ENCODE results near the gene GPR17. TPM values are rescaled to one million over a fixed set of nuclear protein-coding genes. Genes with fewer than 3 reads are reported as not detected.

Gene GPR17
- total RNA-seq, 1 experiment from 2014 or later, result 0.35 TPM

- Histone ChIP-seq H3K79me2 (ENCODE audit: insufficient read depth, low read length) (no peaks in the 10 kb centered on the region), H3K4me1 (ENCODE audit: insufficient read depth, low read length) (no peaks in the 10 kb centered on the region), H2BK15ac (ENCODE audit: low read depth, low read length) (no peak overlapping the region), H3K79me1 (ENCODE audit: insufficient read depth, low read depth, low read length, poor library complexity, severe bottlenecking) (no peaks in the 10 kb centered on the region), H3K4ac (ENCODE audit: low read depth, low read length) (no peak overlapping the region), H4K91ac (ENCODE audit: insufficient read length, low read depth, low read length) (no peak overlapping the region), H3K23me2 (ENCODE audit: insufficient read length, low read depth, low read length, poor library complexity, severe bottlenecking) (no peaks in the 10 kb centered on the region), H3K56ac (ENCODE audit: insufficient read length, low read depth, low read length) (no peak overlapping the region), H4K5ac (ENCODE audit: insufficient read length, low read depth, low read length) (no peak overlapping the region), H2BK120ac (ENCODE audit: low read depth, low read length, poor library complexity, severe bottlenecking) (no peak overlapping the region), H3K27me3 (ENCODE audit: insufficient read depth, low read length) (no peaks in the 10 kb centered on the region), H2BK20ac (ENCODE audit: low read depth, low read length, poor library complexity, severe bottlenecking) (no peak overlapping the region), H3T11ph (ENCODE audit: low read length) (no peak overlapping the region), H2AFZ (ENCODE audit: low read length) (no peak overlapping the region), H3K18ac (ENCODE audit: insufficient read length, low read depth, low read length) (no peak overlapping the region), H2BK5ac (ENCODE audit: insufficient read length, low read length) (no peak overlapping the region), H2BK12ac (ENCODE audit: insufficient read length, low read depth, low read length) (no peak overlapping the region), H4K20me1 (ENCODE audit: control insufficient read depth, insufficient read depth, insufficient read length) (no peaks in the 10 kb centered on the region), H2AK5ac (ENCODE audit: insufficient read length, low read length) (no peak overlapping the region), H3K4me2 (ENCODE audit: insufficient read depth, insufficient read length, low read length) (no peak overlapping the region), H4K8ac (replicated peaks; ENCODE audit: insufficient read length, low read depth, low read length) (no peak overlapping the region), H3K23ac (ENCODE audit: insufficient read length, low read depth, low read length) (no peak overlapping the region), H3K9ac (ENCODE audit: extremely low read depth, insufficient read length, low read length) (no peak overlapping the region), H3K9me3 (ENCODE audit: control insufficient read depth, low read depth, low read length) (peaks cover 5% of the 10 kb centered on the region), H3K27ac (ENCODE audit: insufficient read length, low read depth, low read length) (no peak overlapping the region), H3K14ac (ENCODE audit: insufficient read depth, low read length) (no peak overlapping the region)
- TF ChIP-seq, protein P1, sequence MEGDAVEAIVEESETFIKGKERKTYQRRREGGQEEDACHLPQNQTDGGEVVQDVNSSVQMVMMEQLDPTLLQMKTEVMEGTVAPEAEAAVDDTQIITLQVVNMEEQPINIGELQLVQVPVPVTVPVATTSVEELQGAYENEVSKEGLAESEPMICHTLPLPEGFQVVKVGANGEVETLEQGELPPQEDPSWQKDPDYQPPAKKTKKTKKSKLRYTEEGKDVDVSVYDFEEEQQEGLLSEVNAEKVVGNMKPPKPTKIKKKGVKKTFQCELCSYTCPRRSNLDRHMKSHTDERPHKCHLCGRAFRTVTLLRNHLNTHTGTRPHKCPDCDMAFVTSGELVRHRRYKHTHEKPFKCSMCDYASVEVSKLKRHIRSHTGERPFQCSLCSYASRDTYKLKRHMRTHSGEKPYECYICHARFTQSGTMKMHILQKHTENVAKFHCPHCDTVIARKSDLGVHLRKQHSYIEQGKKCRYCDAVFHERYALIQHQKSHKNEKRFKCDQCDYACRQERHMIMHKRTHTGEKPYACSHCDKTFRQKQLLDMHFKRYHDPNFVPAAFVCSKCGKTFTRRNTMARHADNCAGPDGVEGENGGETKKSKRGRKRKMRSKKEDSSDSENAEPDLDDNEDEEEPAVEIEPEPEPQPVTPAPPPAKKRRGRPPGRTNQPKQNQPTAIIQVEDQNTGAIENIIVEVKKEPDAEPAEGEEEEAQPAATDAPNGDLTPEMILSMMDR (conservative IDR thresholded peaks at IDR 0.05), result no peak
- Mint-ChIP-seq H3K27me3 (ENCODE audit: low read depth) (peaks cover 6% of the 10 kb centered on the region), H3K4me3 (no peak overlapping the region), H3K9me3 (peaks cover 6 to 10% of the 10 kb centered on the region in 2 experiments; a peak in 4 of 5 replicates), H3K27ac (peak overlapping the region in 1 of 3 experiments; percentile 92; a peak in 1 of 7 replicates), H3K36me3 (ENCODE audit: insufficient read depth in 1 of 3, low read depth in 3 of 3) (no peaks in the 10 kb centered on the region; a peak in 1 of 7 replicates), H3K4me1 (no peaks in the 10 kb centered on the region)
- WGBS (ENCODE audit: extremely low coverage, insufficient read length, low lambda C conversion rate), result no CpG with 5 or more reads among the region's 11 CpGs
- DNase-seq, result peak; percentile 25
These were observed 34.7 kb upstream of the GPR17 start for GRCh38 chr2:127611076-127611925.

Data from H9 (cell line).